OCI-LY7 (cell line): ENCODE results near the gene SIL1. TPM values are rescaled to one million over a fixed set of nuclear protein-coding genes. Genes with fewer than 3 reads are reported as not detected.

ENCODE experiments used
- BruUV-seq: library from RNA; stranded (reverse); fragments of 400-500 nt; replicated peaks from 2 replicates; lab custom pipeline; 2021; lab: Mats Ljungman, UMichigan
- CTCF ChIA-PET: fragments of 300-600 bp; sonication (Branson Sonifier 250); formaldehyde crosslinking; loops from one replicate; lab custom pipeline; 2022; ENCODE audit warnings: antibody characterized with exemption; ENCODE audit not compliant: unreplicated experiment; lab: Charles Lee
- POLR2A ChIA-PET: fragments of 300-600 bp; sonication (Branson Sonifier 250); formaldehyde crosslinking; loops from one replicate; lab custom pipeline; 2022; ENCODE audit warnings: antibody characterized with exemption; lab: Charles Lee
- DNase-seq: peaks from one replicate; pipeline ENCODE4 v3.0.0-alpha.2; 2015; ENCODE audit warnings: low spot score
- H2AFZ ChIP-seq: fragments of 200-600 bp; sonication (generic), shearing (Covaris generic); 2 replicates; pipeline ENCODE4 v1.6.1; 2014; ENCODE audit warnings: mild to moderate bottlenecking, antibody characterized with exemption, low read length, moderate library complexity
- H3K27ac ChIP-seq: fragments of 200-600 bp; sonication (generic); 2 replicates; pipeline ENCODE4 v1.5.1; 2014; ENCODE audit warnings: mixed run types, low read depth, mild to moderate bottlenecking, moderate library complexity, low read length, inconsistent platforms; ENCODE audit not compliant: poor library complexity, severe bottlenecking
- H3K36me3 ChIP-seq: fragments of 200-600 bp; sonication (generic); 2 replicates; pipeline ENCODE4 v1.6.1; 2014; ENCODE audit warnings: mild to moderate bottlenecking, antibody characterized with exemption, low read length, moderate library complexity, mixed read lengths; ENCODE audit not compliant: insufficient read depth
- H3K4me1 ChIP-seq: fragments of 200-600 bp; sonication (generic); 2 replicates; pipeline ENCODE4 v1.5.1; 2014; ENCODE audit warnings: mild to moderate bottlenecking, low read length; ENCODE audit not compliant: insufficient read depth, poor library complexity, severe bottlenecking
- H3K4me2 ChIP-seq: fragments of 200-600 bp; sonication (generic); 2 replicates; pipeline ENCODE4 v1.6.1; 2014; ENCODE audit warnings: mild to moderate bottlenecking, low read length
- H3K4me3 ChIP-seq: fragments of 200-600 bp; sonication (generic); 2 replicates; pipeline ENCODE4 v1.5.1; 2014; ENCODE audit warnings: mild to moderate bottlenecking, low read depth, low read length; ENCODE audit not compliant: poor library complexity, severe bottlenecking
- H3K79me2 ChIP-seq: fragments of 200-600 bp; sonication (generic); 2 replicates; pipeline ENCODE4 v1.6.1; 2016; ENCODE audit warnings: low read depth, mild to moderate bottlenecking, low read length, moderate library complexity, mixed read lengths; ENCODE audit not compliant: insufficient read depth
- H3K9me2 ChIP-seq: fragments of 200-600 bp; sonication (generic); 2 replicates; pipeline ENCODE4 v1.6.1; 2016; ENCODE audit warnings: mild to moderate bottlenecking, low read length, mixed read lengths; ENCODE audit not compliant: insufficient read depth
- H3K9me3 ChIP-seq: fragments of 200-600 bp; sonication (generic); 2 replicates; pipeline ENCODE4 v1.6.1; 2014; ENCODE audit warnings: mild to moderate bottlenecking, mixed run types, low read length, mixed read lengths
- H4K20me1 ChIP-seq: fragments of 200-600 bp; sonication (generic); 2 replicates; pipeline ENCODE4 v1.6.1; 2014; ENCODE audit warnings: mild to moderate bottlenecking, antibody characterized with exemption, low read length, moderate library complexity, mixed read lengths; ENCODE audit not compliant: insufficient read depth
- EZH2phosphoT487 ChIP-seq: fragments of 200-600 bp; sonication (generic); IDR thresholded peaks from 2 replicates; pipeline ENCODE4 v1.6.1; 2018; ENCODE audit warnings: low read depth, borderline replicate concordance, mild to moderate bottlenecking, mixed run types, antibody characterized with exemption, low read length, moderate library complexity, mixed read lengths
- intact Hi-C: fragments of 100-400 bp; cut with micrococcal nuclease; formaldehyde crosslinking; loops from one replicate; pipeline ENCODE4 v1.10.0; 2022; ENCODE audit not compliant: unreplicated experiment
- total RNA-seq, 2 experiments: library from RNA; depleted of rRNA in 1 of 2; stranded (reverse); fragments of >200 nt in 1 of 2; shearing (Covaris generic) in 1 of 2; gene quantifications; 2 replicates each; pipeline ENCODE4 v1.2.3, GENCODE V29; 2014 to 2022
- TF ChIP-seq, protein P1 (sequence below): fragments of 200-600 bp; sonication (generic); conservative IDR thresholded peaks from 2 replicates; pipeline ENCODE4 v1.5.1; 2014; ENCODE audit warnings: mild to moderate bottlenecking, antibody characterized with exemption, low read length, moderate library complexity, mixed read lengths

SIL1 gene
- total RNA-seq, 2 experiments from 2014 or later: 9.2 to 22.8 TPM

DNA sequence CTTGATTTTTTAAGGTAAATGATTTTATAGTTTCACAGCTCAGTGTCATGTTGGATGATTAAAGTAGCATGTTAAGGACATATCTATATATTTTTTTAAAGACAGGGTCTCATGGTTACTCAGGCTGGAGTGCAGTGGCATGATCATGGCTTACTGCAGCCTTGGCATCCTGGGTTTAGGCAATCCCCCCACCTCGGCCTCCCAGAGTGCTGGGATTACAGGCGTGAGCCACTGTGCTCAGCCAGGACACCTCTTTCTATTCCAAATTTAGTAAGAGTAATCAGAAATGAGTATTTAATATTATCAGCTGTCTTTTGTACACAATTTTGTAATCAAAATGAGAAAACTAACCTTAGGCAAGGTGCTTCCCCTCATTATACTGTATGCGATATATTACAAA lies 284.4 kb downstream of the SIL1 start:
- no peaks in the 10 kb centered on the region for H3K9me3 ChIP-seq
- ChIA-PET CTCF (no interaction called here), POLR2A (no interaction called here)
- H3K4me2 ChIP-seq: no peak overlapping the region
- H3K4me1 ChIP-seq: no peaks in the 10 kb centered on the region
- no peak overlapping the region for H2AFZ ChIP-seq
- H3K9me2 ChIP-seq: no peaks in the 10 kb centered on the region
- no peak for DNase-seq
- no peaks in the 10 kb centered on the region for H4K20me1 ChIP-seq
- intact Hi-C loops: no loop called here
- no TSS peak for BruUV-seq
- no peaks in the 10 kb centered on the region for H3K79me2 ChIP-seq
- no peak overlapping the region for H3K27ac ChIP-seq
- no peaks in the 10 kb centered on the region for H3K36me3 ChIP-seq
- TF ChIP-seq, protein P1, sequence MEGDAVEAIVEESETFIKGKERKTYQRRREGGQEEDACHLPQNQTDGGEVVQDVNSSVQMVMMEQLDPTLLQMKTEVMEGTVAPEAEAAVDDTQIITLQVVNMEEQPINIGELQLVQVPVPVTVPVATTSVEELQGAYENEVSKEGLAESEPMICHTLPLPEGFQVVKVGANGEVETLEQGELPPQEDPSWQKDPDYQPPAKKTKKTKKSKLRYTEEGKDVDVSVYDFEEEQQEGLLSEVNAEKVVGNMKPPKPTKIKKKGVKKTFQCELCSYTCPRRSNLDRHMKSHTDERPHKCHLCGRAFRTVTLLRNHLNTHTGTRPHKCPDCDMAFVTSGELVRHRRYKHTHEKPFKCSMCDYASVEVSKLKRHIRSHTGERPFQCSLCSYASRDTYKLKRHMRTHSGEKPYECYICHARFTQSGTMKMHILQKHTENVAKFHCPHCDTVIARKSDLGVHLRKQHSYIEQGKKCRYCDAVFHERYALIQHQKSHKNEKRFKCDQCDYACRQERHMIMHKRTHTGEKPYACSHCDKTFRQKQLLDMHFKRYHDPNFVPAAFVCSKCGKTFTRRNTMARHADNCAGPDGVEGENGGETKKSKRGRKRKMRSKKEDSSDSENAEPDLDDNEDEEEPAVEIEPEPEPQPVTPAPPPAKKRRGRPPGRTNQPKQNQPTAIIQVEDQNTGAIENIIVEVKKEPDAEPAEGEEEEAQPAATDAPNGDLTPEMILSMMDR: no peak
- TF ChIP-seq EZH2phosphoT487: no peak
- no peak overlapping the region for H3K4me3 ChIP-seq

DNA sequence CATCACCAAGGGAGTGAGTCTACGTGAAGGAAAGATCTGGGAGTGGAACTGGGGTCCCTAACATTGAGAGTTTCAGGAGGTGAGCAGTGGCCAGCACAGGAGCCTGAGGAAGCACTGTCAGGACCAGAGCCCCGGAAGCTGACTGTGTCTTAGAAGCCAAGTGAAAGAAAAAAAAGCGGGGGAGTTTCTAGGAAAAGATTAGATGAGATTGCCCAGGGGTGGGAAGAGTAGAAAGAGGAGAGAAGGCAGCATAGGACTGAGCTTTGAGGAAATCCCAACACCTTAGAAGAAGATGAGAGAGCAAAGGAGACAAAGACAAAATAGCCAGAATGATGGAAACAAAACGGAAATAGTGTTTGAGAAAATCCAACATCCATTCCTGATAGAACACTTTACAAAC lies 286.1 kb downstream of the SIL1 start:
- H3K9me2 ChIP-seq: no peaks in the 10 kb centered on the region
- no peak overlapping the region for H3K4me3 ChIP-seq
- CTCF ChIA-PET: no interaction called here
- no peaks in the 10 kb centered on the region for H3K4me1 ChIP-seq
- intact Hi-C loops: no loop called here
- TF ChIP-seq, protein P1: no peak
- TF ChIP-seq EZH2phosphoT487: no peak
- H3K9me3 ChIP-seq: no peaks in the 10 kb centered on the region
- H4K20me1 ChIP-seq: no peaks in the 10 kb centered on the region
- POLR2A ChIA-PET: no interaction called here
- no peak overlapping the region for H2AFZ ChIP-seq
- H3K79me2 ChIP-seq: no peaks in the 10 kb centered on the region
- no peak overlapping the region for H3K27ac ChIP-seq
- H3K4me2 ChIP-seq: no peak overlapping the region
- no TSS peak for BruUV-seq
- DNase-seq: no peak
- H3K36me3 ChIP-seq: no peaks in the 10 kb centered on the region

DNA sequence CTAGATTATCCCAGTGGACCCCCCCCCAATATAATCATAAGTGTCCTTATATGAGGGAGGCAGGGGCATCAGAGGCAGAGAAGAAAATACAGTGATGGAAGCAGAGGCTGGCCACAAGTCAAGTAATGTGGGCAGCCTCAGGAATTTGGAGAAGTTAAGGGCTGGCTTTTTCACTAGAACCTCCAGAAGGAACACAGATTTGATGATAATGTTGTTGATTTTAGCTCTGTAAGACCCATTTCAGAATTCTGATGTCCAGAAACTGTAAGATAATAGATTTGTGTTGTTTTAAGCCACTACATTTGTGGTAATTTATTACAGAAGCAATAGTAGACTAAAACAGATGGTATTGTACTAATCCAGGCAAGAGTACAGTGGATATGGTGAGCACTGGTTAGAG lies 286.7 kb downstream of the SIL1 start:
- no TSS peak for BruUV-seq
- Histone ChIP-seq H4K20me1 (no peaks in the 10 kb centered on the region), H3K4me2 (no peak overlapping the region), H3K4me3 (no peak overlapping the region), H3K9me3 (no peaks in the 10 kb centered on the region), H3K27ac (no peak overlapping the region), H3K36me3 (no peaks in the 10 kb centered on the region), H2AFZ (no peak overlapping the region), H3K4me1 (no peaks in the 10 kb centered on the region), H3K79me2 (no peaks in the 10 kb centered on the region), H3K9me2 (no peaks in the 10 kb centered on the region)
- no peak for DNase-seq
- TF ChIP-seq, protein P1: no peak
- TF ChIP-seq EZH2phosphoT487: no peak
- ChIA-PET CTCF (no interaction called here), POLR2A (no interaction called here)
- intact Hi-C loops: no loop called here
